Activated CD4-positive, alpha-beta T cell treated with anti-CD3 and anti-CD28 coated beads, Interleukin-2, amount 10 ng/mL, durations not matched to agents 7 days and 5 days (primary cell): ENCODE measurements around the gene ALAD. TPM values are rescaled to one million over a fixed set of nuclear protein-coding genes. Genes with fewer than 3 reads are reported as not detected.
"Not testable (repeated sequence)": the region's sequence is repeated elsewhere in the genome, so short reads cannot be mapped to it uniquely, and the experiment has no call there.

ENCODE experiments used
- CTCF ChIA-PET: fragments of 350-600 bp; sonication (Branson Sonifier 250); formaldehyde crosslinking; loops from one replicate; lab custom pipeline; 2021; ENCODE audit warnings: antibody characterized with exemption; lab: Charles Lee
- POLR2A ChIA-PET: fragments of 350-600 bp; sonication (Branson Sonifier 250); formaldehyde crosslinking; loops from one replicate; lab custom pipeline; 2021; ENCODE audit warnings: antibody characterized with exemption; lab: Charles Lee
- DNase-seq: peaks from one replicate; pipeline ENCODE4 v3.0.0-alpha.2; 2020
- H3K27ac Mint-ChIP-seq: one replicate; pipeline ENCODE4 v1.8.0; 2021; ENCODE audit warnings: mild to moderate bottlenecking, moderate library complexity, mixed read lengths
- H3K27me3 Mint-ChIP-seq: one replicate; pipeline ENCODE4 v1.8.0; 2021; ENCODE audit warnings: mixed read lengths
- H3K36me3 Mint-ChIP-seq: one replicate; pipeline ENCODE4 v1.8.0; 2021; ENCODE audit warnings: low read depth, mixed read lengths
- H3K4me1 Mint-ChIP-seq: one replicate; pipeline ENCODE4 v1.8.0; 2021; ENCODE audit warnings: mixed read lengths
- H3K4me3 Mint-ChIP-seq: one replicate; pipeline ENCODE4 v1.8.0; 2021; ENCODE audit warnings: mild to moderate bottlenecking, moderate library complexity, mixed read lengths
- H3K9me3 Mint-ChIP-seq: one replicate; pipeline ENCODE4 v1.8.0; 2021; ENCODE audit warnings: mixed read lengths
- total RNA-seq, 2 experiments: library from RNA; stranded (reverse); gene quantifications; one replicate each; pipeline ENCODE4 v1.2.3, GENCODE V29; 2021

ALAD gene
- total RNA-seq, 2 experiments from 2014 or later, result 37.5 to 40.6 TPM

- no peaks in the 10 kb centered on the region for H3K9me3 Mint-ChIP-seq
- H3K27ac Mint-ChIP-seq, result no peak overlapping the region
- ChIA-PET POLR2A (no interaction called here), CTCF (no interaction called here)
- no peaks in the 10 kb centered on the region for H3K4me1 Mint-ChIP-seq
- no peaks in the 10 kb centered on the region for H3K36me3 Mint-ChIP-seq
- no peak for DNase-seq
- no peaks in the 10 kb centered on the region for H3K27me3 Mint-ChIP-seq
- no peak overlapping the region for H3K4me3 Mint-ChIP-seq
Measured at GRCh38 chr9:113417370-113417769, 16.3 kb upstream of the ALAD start.

DNA sequence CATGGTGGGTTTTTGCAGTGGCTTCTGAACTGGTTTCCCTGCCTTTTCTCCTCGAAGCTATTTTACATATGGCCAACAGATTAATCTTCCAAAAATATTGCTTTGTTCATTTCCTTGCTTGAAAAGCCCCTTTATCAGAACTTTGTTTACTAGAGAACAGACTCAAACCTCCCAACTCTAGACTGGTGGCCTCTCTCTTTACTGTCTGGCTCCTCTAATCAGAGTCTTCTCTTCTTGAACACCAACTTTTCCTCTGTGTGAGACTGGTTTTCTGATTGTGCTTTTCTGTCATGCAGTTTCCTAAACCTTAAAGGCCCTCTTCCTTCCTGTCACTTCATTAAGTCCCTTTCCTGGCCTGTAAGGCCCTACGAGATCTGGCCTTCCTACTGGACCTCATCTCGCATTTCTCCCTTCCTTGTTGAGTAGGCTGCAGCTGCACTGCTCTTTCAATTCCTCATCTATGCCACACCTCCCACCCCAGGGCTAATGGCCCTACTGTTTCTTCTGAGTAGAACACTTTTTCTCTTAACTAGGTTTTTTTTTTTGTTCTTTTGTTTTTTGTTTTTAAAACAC is 15.2 kb upstream of the ALAD start:
- DNase-seq, result no peak
- Mint-ChIP-seq H3K4me3 (no peak overlapping the region), H3K4me1 (peaks cover 6% of the 10 kb centered on the region), H3K36me3 (no peaks in the 10 kb centered on the region), H3K27me3 (no peaks in the 10 kb centered on the region), H3K9me3 (no peaks in the 10 kb centered on the region), H3K27ac (no peak overlapping the region)
- ChIA-PET CTCF (interaction anchor here (0.5 kb wide), 1 partner anchor 259 kb away, joined by 4 read pairs; no protein-coding TSS in a partner anchor), POLR2A (interaction anchor here (0.6 kb wide), 1 partner anchor 12 kb away, joined by 4 read pairs; no protein-coding TSS in a partner anchor)

DNA sequence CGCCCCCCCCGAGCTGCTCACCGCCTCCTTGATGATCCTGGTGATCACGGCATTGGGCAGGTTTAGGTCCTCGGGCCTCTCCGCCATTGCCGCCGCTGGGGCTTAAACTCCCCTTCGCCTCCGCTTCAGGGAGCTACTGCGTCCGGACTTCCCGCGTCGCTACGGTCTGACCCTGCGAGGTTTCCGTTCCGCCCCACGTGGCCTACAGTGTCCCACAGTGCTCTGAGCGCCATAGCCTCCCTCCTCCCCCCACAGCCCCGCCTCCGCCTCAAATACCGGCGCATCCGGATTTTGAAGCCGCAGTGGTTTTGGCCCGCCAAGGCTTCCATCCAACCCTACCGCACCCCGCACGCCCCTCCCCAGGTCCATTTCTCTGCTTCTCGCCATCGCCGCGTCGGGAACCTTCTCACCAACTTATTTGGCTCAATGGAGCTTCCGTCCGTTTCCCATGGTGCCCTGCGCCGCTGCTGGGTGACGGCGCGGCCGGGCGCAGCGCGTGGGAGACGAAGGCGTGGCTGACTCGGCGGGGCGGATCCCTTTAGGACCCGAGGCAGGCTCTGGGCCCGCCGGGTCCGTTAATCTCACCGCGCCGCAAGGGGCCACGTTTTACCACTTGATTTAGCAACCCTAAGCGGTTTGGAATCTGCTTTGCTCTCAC is 9.3 kb upstream of the ALAD start, which contains the start of the genes C9orf43 and POLE3:
Gene C9orf43, plus strand, starts transcription at position 541 of the 658 bp plus-strand sequence. CDS start 2,747 bp downstream, outside the sequence.
Gene POLE3, minus strand, starts transcription at position 469 of the 658 bp plus-strand sequence. Its CDS starts 382 bp downstream, at position 87.
- POLR2A ChIA-PET, result interaction anchor here (0.6 to 1.6 kb wide), 4 partner anchors 8 to 70 kb away, joined by 3 to 4 read pairs (median 4); partner anchors contain the start of gene HDHD3
- DNase-seq, result peak; percentile 94
- Mint-ChIP-seq H3K4me1 (peaks cover 39% of the 10 kb centered on the region), H3K9me3 (no peaks in the 10 kb centered on the region), H3K36me3 (peaks cover 31% of the 10 kb centered on the region), H3K27ac (peak within 1 kb of the TSS; percentile 98), H3K27me3 (no peaks in the 10 kb centered on the region), H3K4me3 (peak within 1 kb of the TSS; percentile 87)
- CTCF ChIA-PET, result interaction anchor here (0.7 to 3.2 kb wide), 16 partner anchors 9 to 1191 kb away, joined by 3 to 25 read pairs (median 4); partner anchors contain the start of genes ALAD, CDC26 and PRPF4

DNA sequence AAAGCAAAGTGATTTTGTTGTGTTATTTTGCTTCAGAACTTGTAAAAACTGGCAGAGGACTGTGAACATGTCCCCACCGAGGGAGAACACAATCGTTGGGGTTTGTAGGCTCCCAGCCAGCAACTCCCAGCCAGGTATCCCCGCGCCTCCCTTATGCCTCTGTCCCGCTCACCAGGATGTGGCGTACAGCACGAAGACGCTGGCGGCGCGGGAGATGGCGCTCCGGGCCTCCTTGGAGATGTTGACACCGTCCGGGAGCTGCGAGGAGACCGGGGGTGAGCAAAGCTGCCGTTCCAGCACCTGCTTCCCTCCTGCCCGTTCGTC is 8.8 kb upstream of the ALAD start:
- Mint-ChIP-seq H3K27me3 (no peaks in the 10 kb centered on the region), H3K36me3 (peaks cover 31% of the 10 kb centered on the region), H3K27ac (peak overlapping the region; percentile 98), H3K4me3 (peak overlapping the region; percentile 87), H3K4me1 (peaks cover 39% of the 10 kb centered on the region), H3K9me3 (no peaks in the 10 kb centered on the region)
- ChIA-PET CTCF (interaction anchor here (0.7 to 3.2 kb wide), 15 partner anchors 9 to 1191 kb away, joined by 3 to 25 read pairs (median 4); partner anchors contain the start of genes ALAD, CDC26 and PRPF4), POLR2A (interaction anchor here (0.6 to 1.6 kb wide), 4 partner anchors 8 to 69 kb away, joined by 3 to 4 read pairs (median 4); partner anchors contain the start of gene HDHD3)
- DNase-seq, result no peak

GRCh38 chr9:113409481-113409880 is 8.4 kb upstream of the ALAD start:
- Mint-ChIP-seq H3K27me3 (no peaks in the 10 kb centered on the region), H3K9me3 (no peaks in the 10 kb centered on the region), H3K4me1 (peaks cover 39% of the 10 kb centered on the region), H3K4me3 (peak overlapping the region; percentile 87), H3K27ac (peak overlapping the region; percentile 98), H3K36me3 (peaks cover 31% of the 10 kb centered on the region)
- ChIA-PET POLR2A (interaction anchor here (0.6 to 1.6 kb wide), 2 partner anchors 65 to 69 kb away, joined by 3 to 4 read pairs; no protein-coding TSS in a partner anchor), CTCF (interaction anchor here (1.0 to 3.2 kb wide), 11 partner anchors 8 to 1190 kb away, joined by 3 to 25 read pairs (median 4); partner anchors contain the start of genes ALAD, CDC26 and PRPF4)
- DNase-seq, result no peak

GRCh38 chr9:113406873-113407511 is 5.9 kb upstream of the ALAD start:
- H3K27me3 Mint-ChIP-seq, H3K4me3 Mint-ChIP-seq: not testable (repeated sequence)
- H3K36me3 Mint-ChIP-seq, result peaks cover 31% of the 10 kb centered on the region

GRCh38 chr9:113406353-113406752 is 5.3 kb upstream of the ALAD start:
- not testable (repeated sequence) for DNase-seq, H3K27me3 Mint-ChIP-seq, H3K4me3 Mint-ChIP-seq, H3K9me3 Mint-ChIP-seq
- H3K36me3 Mint-ChIP-seq, result peaks cover 31% of the 10 kb centered on the region
- peak overlapping the region; percentile 85 for H3K27ac Mint-ChIP-seq
- ChIA-PET CTCF (interaction anchor here (0.9 to 2.0 kb wide), 4 partner anchors 78 to 132 kb away, joined by 3 to 11 read pairs (median 4); partner anchors contain the start of genes CDC26 and PRPF4), POLR2A (interaction anchor here (0.6 kb wide), 1 partner anchor 132 kb away, joined by 4 read pairs; no protein-coding TSS in a partner anchor)
- H3K4me1 Mint-ChIP-seq, result peaks cover 41% of the 10 kb centered on the region

More at GRCh38 chr9:113406873-113407511, 5.9 kb upstream of the ALAD start:
- CTCF ChIA-PET, result interaction anchor here (1.0 to 2.0 kb wide), 5 partner anchors 67 to 132 kb away, joined by 3 to 11 read pairs (median 3); partner anchors contain the start of genes CDC26, PRPF4 and WDR31
- not testable (repeated sequence) for H3K9me3 Mint-ChIP-seq
- POLR2A ChIA-PET, result interaction anchor here (0.6 kb wide), 1 partner anchor 167 kb away, joined by 3 read pairs; no protein-coding TSS in a partner anchor
- Mint-ChIP-seq H3K27ac (peak overlapping the region; percentile 85), H3K4me1 (peaks cover 40% of the 10 kb centered on the region)
- DNase-seq, result peak; percentile 76

GRCh38 chr9:113403646-113404045 is 2.6 kb upstream of the ALAD start:
- Mint-ChIP-seq H3K4me1 (peaks cover 44% of the 10 kb centered on the region), H3K27me3 (no peaks in the 10 kb centered on the region), H3K4me3 (no peak overlapping the region), H3K27ac (peak overlapping the region; percentile 19), H3K36me3 (peaks cover 20% of the 10 kb centered on the region), H3K9me3 (no peaks in the 10 kb centered on the region)
- POLR2A ChIA-PET, result interaction anchor here (0.6 kb wide), 2 partner anchors 716 to 1704 kb away, joined by 3 read pairs; no protein-coding TSS in a partner anchor
- DNase-seq, result no peak
- CTCF ChIA-PET, result interaction anchor here (1.1 to 1.5 kb wide), 3 partner anchors 10 to 254 kb away, joined by 3 to 4 read pairs (median 3); no protein-coding TSS in a partner anchor

GRCh38 chr9:113399646-113400200 is 1.4 kb downstream of the ALAD start:
- H3K27me3 Mint-ChIP-seq, result no peaks in the 10 kb centered on the region
- POLR2A ChIA-PET, result interaction anchor here (0.6 kb wide), 1 partner anchor 12 kb away, joined by 3 read pairs; no protein-coding TSS in a partner anchor
- no peaks in the 10 kb centered on the region for H3K9me3 Mint-ChIP-seq
- no peak for DNase-seq
- peaks cover 28% of the 10 kb centered on the region for H3K4me1 Mint-ChIP-seq
- no peaks in the 10 kb centered on the region for H3K36me3 Mint-ChIP-seq
- peak overlapping the region; percentile 89 for H3K4me3 Mint-ChIP-seq
- H3K27ac Mint-ChIP-seq, result peak overlapping the region; percentile 46
- CTCF ChIA-PET, result interaction anchor here (0.6 to 2.8 kb wide), 6 partner anchors 10 to 238 kb away, joined by 3 to 14 read pairs (median 4); partner anchors contain the start of genes C9orf43 and POLE3

- H3K27me3 Mint-ChIP-seq, result no peaks in the 10 kb centered on the region
- no peaks in the 10 kb centered on the region for H3K36me3 Mint-ChIP-seq
- no peaks in the 10 kb centered on the region for H3K9me3 Mint-ChIP-seq
- ChIA-PET CTCF (interaction anchor here (0.9 to 2.1 kb wide), 6 partner anchors 11 to 124 kb away, joined by 3 to 9 read pairs (median 3); partner anchors contain the start of genes C9orf43 and POLE3), POLR2A (no interaction called here)
- H3K27ac Mint-ChIP-seq, result no peak overlapping the region
- no peak for DNase-seq
- peak overlapping the region; percentile 89 for H3K4me3 Mint-ChIP-seq
- peaks cover 28% of the 10 kb centered on the region for H3K4me1 Mint-ChIP-seq
Measured at GRCh38 chr9:113398796-113399195, 2.3 kb downstream of the ALAD start.

DNA sequence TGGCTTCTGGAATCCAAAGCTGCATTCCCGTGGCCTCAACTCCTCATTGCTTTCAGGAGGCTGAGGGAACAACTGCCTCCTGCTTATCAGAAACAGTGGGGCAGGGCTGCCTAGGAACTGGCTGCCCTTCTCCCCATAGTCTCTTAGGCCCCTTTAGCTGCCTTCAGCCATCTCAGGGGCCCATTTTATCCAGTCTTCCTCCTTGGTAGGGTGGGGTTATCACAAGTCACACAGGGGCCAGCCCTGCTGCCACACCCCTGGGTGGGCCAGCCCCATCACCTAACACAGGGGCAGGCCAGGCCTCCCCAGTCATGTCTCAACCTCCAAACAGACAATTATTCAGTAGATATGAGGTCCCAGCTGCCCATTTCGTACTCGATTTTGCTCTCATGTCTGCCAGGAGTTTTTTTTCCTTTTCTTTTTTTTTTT is 3.9 kb downstream of the ALAD start:
- Mint-ChIP-seq H3K4me1 (peaks cover 26% of the 10 kb centered on the region), H3K27me3 (no peaks in the 10 kb centered on the region), H3K27ac (peak overlapping the region; percentile 25), H3K9me3 (no peaks in the 10 kb centered on the region), H3K4me3 (no peak overlapping the region), H3K36me3 (peaks cover 6% of the 10 kb centered on the region)
- DNase-seq, result no peak
- CTCF ChIA-PET, result interaction anchor here (0.6 kb wide), 2 partner anchors 8 to 259 kb away, joined by 3 read pairs; no protein-coding TSS in a partner anchor
- POLR2A ChIA-PET, result no interaction called here
